ENCODE data around the gene RAPGEF3.

RAPGEF3 gene

DNA sequence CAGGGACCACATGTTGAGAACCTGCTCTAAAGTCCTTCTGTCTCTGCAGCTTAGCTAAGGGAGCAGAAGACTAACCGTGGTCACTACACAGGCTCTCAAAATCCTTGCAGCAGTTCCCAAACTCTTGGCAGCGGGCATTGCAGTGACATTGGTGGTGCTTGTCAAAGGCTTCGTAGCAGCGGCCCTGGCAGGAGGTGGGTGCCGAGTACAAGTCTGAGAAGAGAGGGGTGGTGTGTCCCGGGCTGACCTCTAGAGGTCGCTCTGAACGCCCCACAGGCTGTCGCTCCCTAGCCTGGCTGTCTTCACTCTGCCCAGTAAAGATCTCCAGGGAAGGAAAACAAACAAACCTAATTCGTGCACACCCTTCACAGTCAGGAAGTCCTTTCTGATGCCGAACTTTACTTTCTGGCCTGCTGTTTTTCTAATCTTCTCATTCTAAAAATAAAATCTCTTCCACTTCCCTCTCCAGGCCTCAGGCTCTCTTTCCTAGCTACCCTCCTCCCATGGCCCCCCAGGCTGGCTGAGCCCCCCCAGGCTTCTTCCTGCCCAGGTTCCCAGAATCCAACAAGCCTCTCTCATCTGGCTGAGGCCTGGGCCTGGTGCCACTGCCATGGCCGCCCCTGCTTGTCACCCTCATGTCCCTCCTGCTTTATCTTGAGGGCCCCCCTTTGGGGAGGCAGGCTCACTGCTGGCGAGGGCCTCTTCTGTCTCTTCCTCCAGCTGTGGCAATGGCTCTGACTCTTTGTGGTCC lies 41.1 kb downstream of the RAPGEF3 start:
- peak; percentile 33 for DNase-seq

- no peak for DNase-seq
These were observed 41.6 kb downstream of the RAPGEF3 start for GRCh38 chr12:47717046-47717442.

DNA sequence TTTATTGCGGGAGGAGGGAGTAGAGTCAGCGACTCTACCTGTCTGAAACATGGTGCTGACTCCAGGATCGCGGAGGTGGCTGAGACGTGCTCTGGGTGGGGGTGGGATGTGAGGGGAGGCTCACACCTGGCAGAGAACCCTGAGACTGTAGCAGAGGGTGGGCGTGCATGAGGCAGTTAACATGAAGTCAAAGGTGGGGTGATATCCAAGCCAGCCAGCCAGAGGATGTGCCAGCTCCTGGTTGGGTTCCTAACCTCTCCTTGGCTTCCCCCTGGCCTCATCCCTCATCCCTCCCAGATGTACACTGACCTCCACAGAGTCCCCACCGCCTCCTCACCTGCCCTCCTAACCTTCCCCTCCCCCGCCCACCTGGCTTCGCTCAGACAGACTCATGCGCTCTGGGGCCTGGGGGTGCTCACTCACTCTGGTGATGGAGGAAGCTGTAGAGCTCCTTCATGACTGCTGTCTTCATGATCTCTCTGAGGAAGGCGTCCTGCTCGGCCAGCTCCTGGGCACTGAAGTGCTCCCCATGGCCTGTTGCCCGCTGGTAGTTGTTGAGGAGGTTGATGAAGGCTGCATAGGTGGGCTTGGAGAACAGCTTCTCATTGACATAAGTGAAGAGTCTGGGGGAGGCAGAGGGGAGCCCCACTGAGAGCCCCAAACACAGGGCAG lies 42.7 kb downstream of the RAPGEF3 start:
- no peak for DNase-seq

- DNase-seq: peak; percentile 76
These were observed 43.2 kb downstream of the RAPGEF3 start for GRCh38 chr12:47715393-47715876.

DNA sequence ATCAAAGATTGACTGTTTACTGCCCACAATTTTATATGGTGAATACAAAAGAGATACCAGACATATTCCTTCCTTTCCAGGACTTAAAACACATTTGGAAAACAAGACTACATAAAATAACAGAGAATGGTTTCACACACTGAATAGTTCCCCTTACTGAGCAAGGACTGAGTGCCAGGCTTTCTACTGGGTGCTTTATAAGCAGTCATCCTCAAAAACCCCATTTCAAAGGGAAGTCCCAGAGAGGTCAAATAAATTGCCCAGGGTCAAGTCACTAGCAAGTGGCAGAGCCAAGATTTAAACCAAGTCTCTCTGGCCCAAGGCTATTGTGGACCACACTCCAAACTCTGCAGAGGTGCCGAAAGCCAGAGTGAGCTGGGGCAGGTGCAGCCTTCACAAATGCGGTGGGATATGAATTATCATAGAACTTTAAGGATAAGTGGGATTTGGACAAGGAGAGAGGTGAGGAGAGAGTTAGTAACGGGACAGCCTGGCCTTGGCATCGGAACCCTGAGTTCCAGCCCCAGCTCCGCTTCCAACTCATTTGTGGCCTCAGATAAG lies 43.8 kb downstream of the RAPGEF3 start:
- DNase-seq: no peak

- DNase-seq: no peak
These were observed 46.5 kb downstream of the RAPGEF3 start for GRCh38 chr12:47712171-47712570.

DNA sequence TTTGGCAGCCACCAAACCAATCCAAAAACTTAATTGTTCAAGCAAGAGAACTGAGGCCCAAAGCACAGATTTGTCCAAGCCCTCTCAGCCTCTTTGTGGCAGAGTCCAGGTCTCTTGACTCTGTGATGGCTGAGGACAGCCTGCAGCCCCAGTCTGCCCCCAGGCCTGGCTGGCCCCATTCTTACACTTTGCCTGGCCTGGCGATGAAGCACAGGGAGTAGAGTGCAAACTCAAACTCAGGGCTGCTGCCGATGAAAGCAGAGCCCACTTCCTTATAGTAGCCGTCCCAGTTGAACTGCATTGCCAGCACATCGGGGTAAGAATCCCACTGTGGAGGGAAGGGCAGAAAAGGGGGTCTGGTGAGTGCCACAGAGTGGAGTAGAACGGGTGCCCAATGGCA lies 47.2 kb downstream of the RAPGEF3 start:
- DNase-seq: no peak

DNA sequence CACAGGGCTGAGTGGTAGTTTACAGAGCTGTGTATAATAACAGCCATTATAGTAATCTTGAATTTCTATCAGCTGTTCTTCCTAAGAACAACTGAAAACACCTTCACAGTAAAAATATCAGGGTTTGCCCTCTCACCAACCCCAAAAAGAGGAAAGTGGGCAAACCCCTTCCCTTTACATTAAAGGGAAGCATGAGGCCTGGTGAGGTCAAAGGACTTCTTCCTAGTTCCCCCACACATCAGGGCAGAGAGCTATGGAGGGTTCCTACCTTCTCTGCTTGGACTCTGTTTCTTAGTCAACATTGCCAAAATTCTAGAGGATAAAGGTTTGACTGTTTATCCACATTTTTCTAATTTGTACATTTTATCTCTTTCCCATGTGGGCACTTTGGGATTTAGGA lies 48.4 kb downstream of the RAPGEF3 start:
- DNase-seq: no peak

GRCh38 chr12:47709671-47710070 lies 49.0 kb downstream of the RAPGEF3 start:
- no peak for DNase-seq

DNA sequence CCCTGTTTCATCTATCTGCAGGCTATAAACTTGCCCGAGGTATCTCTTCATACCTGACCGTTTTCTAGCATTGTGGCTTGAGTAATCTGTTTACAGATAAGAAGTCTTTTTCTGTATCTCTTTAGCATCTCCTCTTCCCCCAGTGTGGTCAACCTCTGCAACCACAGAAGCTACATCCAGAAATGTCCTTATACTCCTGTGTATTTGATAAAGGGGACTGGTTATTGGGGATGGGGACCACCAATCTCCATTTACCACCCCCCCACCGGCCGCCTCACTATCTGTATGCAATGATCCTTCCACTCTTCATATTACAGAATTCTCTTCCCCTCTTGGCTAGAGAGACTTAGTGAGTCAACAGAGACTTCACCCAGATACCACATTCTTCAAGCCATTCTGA lies 49.4 kb downstream of the RAPGEF3 start:
- DNase-seq: no peak

- DNase-seq: no peak
These were observed 50.7 kb downstream of the RAPGEF3 start for GRCh38 chr12:47707905-47708543.

DNA sequence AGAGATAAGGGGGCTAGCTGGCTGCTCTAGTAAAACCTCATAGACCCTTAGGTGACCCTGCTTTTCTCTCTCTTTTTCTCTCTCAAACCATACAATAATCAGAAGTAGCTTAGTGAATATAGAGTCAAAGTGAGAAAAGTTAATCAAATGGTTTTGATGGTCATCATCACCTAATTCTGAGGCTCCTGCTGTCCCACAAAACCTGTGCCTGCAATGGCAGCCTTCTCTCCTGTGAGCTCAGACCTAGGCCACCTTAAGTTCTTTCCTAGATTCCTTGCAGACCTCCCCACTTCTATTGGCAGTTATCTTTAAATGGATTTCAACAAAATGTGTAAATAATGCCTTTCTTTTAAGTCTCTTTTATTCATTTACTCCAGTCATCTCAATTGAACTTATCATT lies 51.3 kb downstream of the RAPGEF3 start:
- no peak for DNase-seq

DNA sequence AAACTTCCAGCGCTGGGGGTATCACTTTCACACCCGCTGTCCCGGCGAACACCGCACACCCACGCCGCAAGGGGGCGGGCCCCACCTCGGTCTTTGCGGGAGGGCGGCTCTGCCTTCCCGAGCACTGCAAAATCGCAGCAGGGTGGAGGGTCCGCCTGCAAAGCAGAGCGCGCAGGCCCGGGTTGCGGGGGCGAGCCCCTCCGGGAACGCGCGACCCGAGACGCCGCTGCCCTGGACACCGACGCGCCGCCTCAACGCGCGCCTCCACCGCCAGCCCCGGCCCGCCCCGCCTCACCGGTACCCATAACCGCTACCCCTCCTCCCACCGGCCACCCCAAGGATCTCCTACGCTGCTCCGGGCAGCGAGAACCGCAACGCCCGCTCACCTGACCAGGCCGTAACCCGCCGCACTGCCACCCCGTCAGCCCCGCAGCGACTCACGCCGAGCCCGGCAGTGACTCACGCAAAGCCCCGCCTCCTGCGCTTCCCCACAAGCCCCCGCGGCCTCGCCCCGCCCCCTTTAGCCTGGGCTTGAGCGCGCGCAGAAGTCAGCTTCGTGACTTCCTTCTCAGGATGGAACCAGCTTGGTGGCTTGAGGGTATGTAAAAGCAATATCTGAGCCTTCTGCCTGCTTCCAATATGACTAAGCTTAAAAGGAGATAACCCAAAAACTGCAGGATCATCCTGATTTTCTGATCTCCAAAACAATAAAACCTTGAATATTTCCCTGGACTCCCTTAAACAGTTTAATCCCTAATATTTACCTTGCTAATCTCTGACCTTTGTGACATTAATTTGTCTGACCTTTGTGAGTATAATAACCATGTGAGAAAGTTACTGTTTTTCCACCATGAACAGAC lies 52.9 kb downstream of the RAPGEF3 start, which contains the start of gene RPAP3:
TSS of gene RPAP3 (minus strand) at position 465 of the 860 bp plus-strand sequence. CDS start 3,190 bp downstream, outside the sequence.
- peak; percentile 99 for DNase-seq

GRCh38 chr12:47705229-47705565 lies 53.5 kb downstream of the RAPGEF3 start:
- DNase-seq: no peak

DNA sequence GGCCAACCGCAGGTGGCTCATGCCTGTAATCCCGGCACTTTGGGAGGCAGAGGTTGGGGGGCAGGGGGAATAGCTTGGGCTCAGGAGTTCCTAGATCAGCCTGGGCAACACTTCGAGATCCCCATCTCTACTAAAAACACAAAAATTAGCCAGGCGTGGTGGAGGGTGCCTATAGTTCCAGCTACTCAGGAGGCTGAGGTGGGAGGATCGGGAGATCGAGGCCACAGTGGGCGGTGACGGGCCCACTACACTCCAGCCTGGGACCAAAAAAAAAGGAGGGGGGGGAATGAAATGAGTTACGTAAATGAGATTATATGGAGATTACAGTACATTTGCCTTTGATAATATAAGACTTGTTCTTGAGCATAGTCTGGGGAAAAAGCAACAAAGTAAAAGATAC lies 54.0 kb downstream of the RAPGEF3 start:
- no peak for DNase-seq

DNA sequence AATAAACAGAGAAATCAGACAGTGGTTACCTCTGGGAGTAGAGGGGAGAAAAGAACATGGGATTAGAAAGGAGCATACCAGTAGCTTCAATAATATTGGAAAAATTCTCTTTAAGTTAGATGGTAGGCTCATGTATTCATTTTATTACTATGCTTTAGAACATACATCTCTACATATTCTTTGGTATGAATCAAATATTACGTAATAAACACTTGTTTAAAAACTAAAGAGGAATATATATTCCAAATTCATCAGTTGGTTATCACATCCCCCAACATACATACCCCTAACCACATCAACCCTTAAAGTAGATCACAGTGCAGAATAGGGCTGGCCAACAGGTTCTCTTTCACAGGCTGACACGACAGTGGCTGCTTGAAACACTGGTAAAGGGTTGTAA lies 58.4 kb downstream of the RAPGEF3 start:
- no peak for DNase-seq

- DNase-seq: no peak
These were observed 60.0 kb downstream of the RAPGEF3 start for GRCh38 chr12:47698631-47699030.

- no peak for DNase-seq
These were observed 60.6 kb downstream of the RAPGEF3 start for GRCh38 chr12:47698055-47698454.

DNA sequence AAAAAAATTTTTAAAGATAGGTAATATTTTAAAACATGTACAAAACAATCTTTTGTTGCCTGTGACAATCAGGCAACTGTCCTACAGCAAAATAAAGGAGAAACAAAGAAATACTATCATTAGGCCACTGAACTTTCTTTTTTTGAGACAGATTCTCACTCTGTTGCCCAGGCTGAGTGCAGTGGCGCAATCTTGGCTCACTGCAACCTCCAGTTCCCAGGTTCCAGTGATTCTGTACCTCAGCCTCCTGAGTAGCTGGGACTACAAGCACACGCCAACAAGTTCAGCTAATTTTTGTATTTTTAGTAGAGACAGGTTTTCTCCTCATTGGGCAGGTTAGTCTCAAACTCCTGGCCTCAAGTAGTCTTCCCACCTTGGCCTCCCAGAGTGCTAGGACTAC lies 69.5 kb downstream of the RAPGEF3 start:
- no peak for DNase-seq

DNA sequence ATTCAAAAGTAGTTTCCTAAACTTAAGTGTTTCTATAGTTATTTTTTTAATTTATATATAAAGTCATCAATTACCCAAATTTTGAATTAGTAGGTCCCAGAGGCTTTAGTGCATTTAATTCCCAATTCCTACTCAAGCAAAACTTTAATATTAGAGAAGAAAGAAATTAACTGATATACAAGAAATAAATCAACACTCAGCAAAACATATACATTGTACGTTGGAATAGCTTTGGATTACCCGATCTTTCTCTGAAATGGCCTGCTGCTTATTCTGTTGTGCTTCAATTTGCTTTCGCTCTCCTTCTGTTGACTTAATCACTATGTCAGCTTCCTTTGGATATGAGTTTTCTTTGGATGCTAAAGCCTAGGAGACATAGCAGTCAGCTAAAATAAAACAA lies 71.0 kb downstream of the RAPGEF3 start:
- DNase-seq: no peak

- no peak for DNase-seq
These were observed 71.9 kb downstream of the RAPGEF3 start for GRCh38 chr12:47686645-47687240.

All from stimulated activated CD4-positive, alpha-beta T cell treated with anti-CD3 and anti-CD28 coated beads, Interleukin-12 subunit alpha, Interleukin-12 subunit beta, amount 100 ng/mL, for 4 hours (primary cell).